ENCODE data around the gene SBF2. TPM values are rescaled to one million over a fixed set of nuclear protein-coding genes. Genes with fewer than 3 reads are reported as not detected.

Gene SBF2
- total and polyA plus RNA-seq, 2 donors (not counting 1 experiment from before 2014, with no cell fraction given), result 5.6 to 17.7 TPM

- Histone ChIP-seq H3K4me1 (ENCODE audit: control insufficient read depth in 2 of 2, insufficient read depth in 2 of 2, low read length in 2 of 2) (no peaks in the 10 kb centered on the region), H3K9ac (ENCODE audit: low read length) (no peak overlapping the region), H3K4me3 (ENCODE audit: control extremely low read depth in 1 of 5, extremely low read depth in 1 of 5, insufficient read depth in 1 of 5, low read depth in 2 of 5, low read length in 4 of 5) (no peak overlapping the region), H2AFZ (ENCODE audit: insufficient read depth, low read depth, low read length, poor library complexity, severe bottlenecking) (no peak overlapping the region), H3K36me3 (replicated peaks in 1 of 2; ENCODE audit: control extremely low read depth in 1 of 2, control insufficient read depth in 1 of 2, extremely low read depth in 1 of 2, insufficient read depth in 2 of 2, low read length in 1 of 2) (no peaks in the 10 kb centered on the region), H3K27ac (ENCODE audit: low read length in 2 of 2) (no peak overlapping the region), H3K4me2 (replicated peaks; ENCODE audit: low read depth, low read length, poor library complexity, severe bottlenecking) (no peak overlapping the region), H3K27me3 (replicated peaks in 1 of 4; ENCODE audit: control extremely low read depth in 1 of 4, control insufficient read depth in 3 of 4, insufficient read depth in 4 of 4, low read length in 3 of 4) (no peaks in the 10 kb centered on the region), H4K20me1 (ENCODE audit: control insufficient read depth, insufficient read depth, low read length, poor library complexity, severe bottlenecking) (no peaks in the 10 kb centered on the region), H3K79me2 (ENCODE audit: control insufficient read depth, insufficient read depth, low read length) (no peaks in the 10 kb centered on the region), H3K9me3 (ENCODE audit: control extremely low read depth in 1 of 3, control insufficient read depth in 2 of 3, insufficient read depth in 1 of 3, low read length in 2 of 3) (no peaks in the 10 kb centered on the region)
- TF ChIP-seq, protein P1, sequence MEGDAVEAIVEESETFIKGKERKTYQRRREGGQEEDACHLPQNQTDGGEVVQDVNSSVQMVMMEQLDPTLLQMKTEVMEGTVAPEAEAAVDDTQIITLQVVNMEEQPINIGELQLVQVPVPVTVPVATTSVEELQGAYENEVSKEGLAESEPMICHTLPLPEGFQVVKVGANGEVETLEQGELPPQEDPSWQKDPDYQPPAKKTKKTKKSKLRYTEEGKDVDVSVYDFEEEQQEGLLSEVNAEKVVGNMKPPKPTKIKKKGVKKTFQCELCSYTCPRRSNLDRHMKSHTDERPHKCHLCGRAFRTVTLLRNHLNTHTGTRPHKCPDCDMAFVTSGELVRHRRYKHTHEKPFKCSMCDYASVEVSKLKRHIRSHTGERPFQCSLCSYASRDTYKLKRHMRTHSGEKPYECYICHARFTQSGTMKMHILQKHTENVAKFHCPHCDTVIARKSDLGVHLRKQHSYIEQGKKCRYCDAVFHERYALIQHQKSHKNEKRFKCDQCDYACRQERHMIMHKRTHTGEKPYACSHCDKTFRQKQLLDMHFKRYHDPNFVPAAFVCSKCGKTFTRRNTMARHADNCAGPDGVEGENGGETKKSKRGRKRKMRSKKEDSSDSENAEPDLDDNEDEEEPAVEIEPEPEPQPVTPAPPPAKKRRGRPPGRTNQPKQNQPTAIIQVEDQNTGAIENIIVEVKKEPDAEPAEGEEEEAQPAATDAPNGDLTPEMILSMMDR (IDR thresholded peaks at IDR 0.05), result no peak
- TF ChIP-seq EZH2 (IDR thresholded peaks at IDR 0.05; ENCODE audit: borderline replicate concordance, insufficient read depth, low read depth, low read length, poor library complexity, severe bottlenecking), result no peak
- no peak for ATAC-seq (ENCODE audit: low read depth)
- no peak for DNase-seq
- Mint-ChIP-seq H3K4me1 (peaks cover 2% of the 10 kb centered on the region), H3K9me3 (ENCODE audit: insufficient read depth) (no peaks in the 10 kb centered on the region), H3K27me3 (peaks cover 3% of the 10 kb centered on the region), H3K4me3 (no peak overlapping the region), H3K27ac (no peak overlapping the region)
- no CpG with 5 or more reads among the region's 1 CpG for WGBS (ENCODE audit: insufficient coverage)
- ChIA-PET CTCF (interaction anchor here (0.8 kb wide), 1 partner anchor 91 kb away, joined by 6 read pairs; no protein-coding TSS in a partner anchor), POLR2A (no interaction called here)
- intact Hi-C loops (cut with micrococcal nuclease), result no loop called here
These were observed 405.1 kb downstream of the SBF2 start for GRCh38 chr11:9888938-9889337.

- Histone ChIP-seq H3K4me1 (ENCODE audit: control insufficient read depth in 2 of 2, insufficient read depth in 2 of 2, low read length in 2 of 2) (no peaks in the 10 kb centered on the region), H3K79me2 (ENCODE audit: control insufficient read depth, insufficient read depth, low read length) (no peaks in the 10 kb centered on the region), H2AFZ (ENCODE audit: insufficient read depth, low read depth, low read length, poor library complexity, severe bottlenecking) (no peak overlapping the region), H3K27ac (ENCODE audit: low read length in 2 of 2) (no peak overlapping the region), H3K27me3 (replicated peaks in 1 of 4; ENCODE audit: control extremely low read depth in 1 of 4, control insufficient read depth in 3 of 4, insufficient read depth in 4 of 4, low read length in 3 of 4) (no peaks in the 10 kb centered on the region), H3K4me3 (ENCODE audit: control extremely low read depth in 1 of 5, extremely low read depth in 1 of 5, insufficient read depth in 1 of 5, low read depth in 2 of 5, low read length in 4 of 5) (no peak overlapping the region), H3K9me3 (ENCODE audit: control extremely low read depth in 1 of 3, control insufficient read depth in 2 of 3, insufficient read depth in 1 of 3, low read length in 2 of 3) (no peaks in the 10 kb centered on the region), H3K9ac (ENCODE audit: low read length) (no peak overlapping the region), H4K20me1 (ENCODE audit: control insufficient read depth, insufficient read depth, low read length, poor library complexity, severe bottlenecking) (no peaks in the 10 kb centered on the region), H3K4me2 (replicated peaks; ENCODE audit: low read depth, low read length, poor library complexity, severe bottlenecking) (no peak overlapping the region), H3K36me3 (replicated peaks in 1 of 2; ENCODE audit: control extremely low read depth in 1 of 2, control insufficient read depth in 1 of 2, extremely low read depth in 1 of 2, insufficient read depth in 2 of 2, low read length in 1 of 2) (no peaks in the 10 kb centered on the region)
- POLR2A ChIA-PET, result no interaction called here
- TF ChIP-seq EZH2 (IDR thresholded peaks at IDR 0.05; ENCODE audit: borderline replicate concordance, insufficient read depth, low read depth, low read length, poor library complexity, severe bottlenecking), result no peak
- TF ChIP-seq, protein P1 (IDR thresholded peaks at IDR 0.05), result no peak
- Mint-ChIP-seq H3K4me1 (peaks cover 2% of the 10 kb centered on the region), H3K27ac (no peak overlapping the region), H3K9me3 (ENCODE audit: insufficient read depth) (no peaks in the 10 kb centered on the region), H3K4me3 (no peak overlapping the region), H3K27me3 (peaks cover 3% of the 10 kb centered on the region)
- ATAC-seq (ENCODE audit: low read depth), result no peak
- intact Hi-C loops (cut with micrococcal nuclease), result no loop called here
- CTCF ChIA-PET, result no interaction called here
- no peak for DNase-seq
- WGBS (ENCODE audit: insufficient coverage), result no CpG with 5 or more reads among the region's 2 CpGs
These were observed 406.5 kb downstream of the SBF2 start for GRCh38 chr11:9887472-9887871.

Data from B cell (primary cell).